GM12873 (cell line): Measurements from ENCODE around the gene EDN3.

Experiments used
- CTCF ChIP-seq: IDR thresholded peaks from 2 replicates; pipeline ENCODE4 v1.5.1; 2012; ENCODE audit warnings: low read depth, mild to moderate bottlenecking, moderate library complexity, low read length, control low read depth; ENCODE audit not compliant: insufficient read depth; ENCODE audit errors: missing control alignments

Gene EDN3

GRCh38 chr20:59268870-59269269, 31.5 kb upstream of the EDN3 start:
- TF ChIP-seq CTCF: no peak

- TF ChIP-seq CTCF: no peak
Observed at GRCh38 chr20:59269411-59270025, 30.9 kb upstream of the EDN3 start.

GRCh38 chr20:59270380-59270779, 30.0 kb upstream of the EDN3 start:
- TF ChIP-seq CTCF: no peak

GRCh38 chr20:59273739-59274357, 26.6 kb upstream of the EDN3 start:
- TF ChIP-seq CTCF: no peak

GRCh38 chr20:59276938-59277337, 23.5 kb upstream of the EDN3 start:
- no peak for TF ChIP-seq CTCF

- TF ChIP-seq CTCF: no peak
Observed at GRCh38 chr20:59284470-59284869, 15.9 kb upstream of the EDN3 start.

- no peak for TF ChIP-seq CTCF
Observed at GRCh38 chr20:59289994-59290393, 10.4 kb upstream of the EDN3 start.
